Ammon's horn (tissue), 1 donor: ENCODE measurements around the gene GSG1L.

Source experiments
- DNase-seq: peaks from one replicate; pipeline ENCODE4 v3.0.0-alpha.2; 2016; ENCODE audit warnings: low spot score

The GSG1L gene

DNA sequence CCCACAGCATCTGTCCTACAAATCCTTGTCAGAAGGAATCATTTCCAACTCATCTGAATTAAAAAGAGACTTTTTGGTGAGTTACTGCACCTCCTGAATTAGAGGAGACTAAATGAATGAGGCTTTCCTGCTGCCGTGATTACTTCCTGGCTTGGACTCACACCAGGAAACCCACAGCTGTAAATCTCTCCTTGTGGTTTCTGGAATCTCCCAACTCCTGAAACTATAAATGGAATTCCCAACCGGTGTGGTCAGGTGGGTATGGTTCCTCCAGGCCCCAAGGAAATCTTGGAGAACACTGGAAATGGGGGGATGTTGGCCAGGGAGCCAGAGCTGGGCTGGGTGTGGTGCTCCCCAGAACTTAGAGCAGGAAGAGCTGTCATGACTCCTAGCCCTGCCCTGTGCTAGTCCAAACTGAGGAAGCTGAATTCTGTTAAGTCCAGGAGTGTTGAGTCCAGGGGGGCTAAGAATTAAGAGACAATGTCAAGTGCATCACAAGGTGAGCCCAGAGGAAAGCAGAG, 216.4 kb downstream of the GSG1L start:
- DNase-seq: no peak

DNA sequence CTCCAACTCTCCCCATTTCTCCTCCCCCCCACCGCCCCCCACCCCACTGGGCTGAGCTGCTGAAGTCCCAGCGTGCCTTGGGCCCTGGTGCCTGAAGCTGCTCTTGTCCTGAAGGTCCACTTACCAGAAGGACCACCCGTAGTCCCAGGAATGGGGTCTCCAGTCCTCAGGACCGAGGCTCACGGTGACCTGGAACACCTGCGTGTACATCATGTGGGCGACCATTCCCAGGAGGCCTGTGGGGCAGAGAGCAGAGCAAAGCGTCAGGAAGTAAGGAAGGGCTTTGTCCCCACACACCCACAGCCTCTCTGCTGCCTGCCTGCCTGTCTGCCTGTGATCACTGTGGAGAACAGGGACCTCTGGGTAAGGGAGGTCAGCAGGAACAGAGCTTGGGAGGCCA, 218.7 kb downstream of the GSG1L start:
- DNase-seq: no peak

DNA sequence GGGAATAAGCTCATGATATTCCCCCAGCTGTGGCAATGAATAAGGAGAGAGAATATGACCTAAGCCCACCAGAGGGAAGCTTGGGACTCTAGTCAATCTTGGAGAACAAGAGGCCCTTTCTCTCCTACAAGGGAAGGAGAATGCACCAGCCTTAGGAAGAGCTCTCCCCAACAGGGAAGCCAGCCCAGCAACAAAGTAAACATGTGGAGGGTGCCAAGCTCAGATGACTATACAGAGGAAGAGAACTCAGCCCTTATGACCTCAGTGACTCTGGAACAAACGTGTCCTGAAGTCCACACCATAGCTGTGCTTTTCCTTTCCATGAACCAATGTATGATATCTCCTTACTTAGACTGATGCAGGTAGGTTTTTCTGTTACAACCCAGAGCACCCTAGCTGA, 219.7 kb downstream of the GSG1L start:
- no peak for DNase-seq

DNA sequence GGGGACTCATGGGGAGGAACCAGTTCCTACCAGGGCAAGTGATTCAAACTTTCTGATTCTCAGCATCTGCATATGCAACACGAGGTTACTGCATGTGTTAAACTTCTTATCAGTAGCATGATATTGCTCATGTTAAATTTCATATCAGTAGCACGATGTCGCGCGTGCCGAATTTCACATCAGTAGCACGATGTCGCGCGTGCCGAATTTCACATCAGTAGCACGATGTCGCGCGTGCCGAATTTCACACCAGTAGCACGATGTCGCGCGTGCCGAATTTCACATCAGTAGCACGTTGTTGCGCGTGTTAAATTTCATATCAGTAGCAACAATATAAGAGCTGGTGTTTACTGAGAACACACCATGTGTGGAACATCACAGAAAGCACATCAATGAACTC, 221.6 kb downstream of the GSG1L start:
- no peak for DNase-seq

DNA sequence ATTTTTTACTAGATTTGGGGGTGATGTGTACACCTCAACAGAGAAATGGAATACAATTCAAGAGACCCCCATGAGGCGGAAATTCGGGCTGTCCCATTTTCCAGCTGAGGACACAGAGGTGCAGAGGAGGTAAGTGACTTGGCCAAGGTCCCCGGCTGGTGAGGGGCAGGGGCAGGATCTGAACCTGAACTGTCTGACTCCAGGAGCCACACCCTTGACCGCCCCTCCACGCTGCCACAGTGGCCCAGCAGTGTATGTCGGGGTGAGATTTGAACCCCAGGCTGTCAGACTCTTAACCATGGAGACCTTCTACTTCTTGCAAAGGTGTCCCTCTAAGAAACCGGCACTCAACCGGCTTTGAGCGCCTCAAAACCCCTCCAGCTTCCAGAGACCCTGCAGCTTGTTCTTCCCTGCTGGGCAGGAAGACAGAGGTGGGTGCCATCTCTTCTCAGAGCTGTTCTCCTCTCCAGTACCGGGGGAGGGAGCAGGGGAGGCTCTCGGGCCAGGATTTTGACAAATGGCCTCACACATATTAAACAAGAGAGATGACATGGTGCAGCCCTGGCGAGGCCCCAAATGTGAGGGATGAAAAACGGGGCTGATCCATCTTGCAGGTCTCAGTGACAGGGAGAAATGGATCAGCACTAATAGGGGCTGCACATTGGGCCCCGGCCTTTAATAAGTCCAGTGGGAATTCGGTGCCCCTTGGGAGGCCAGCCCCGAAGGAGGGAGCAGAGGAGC, 222.3 kb downstream of the GSG1L start:
- DNase-seq: no peak

DNA sequence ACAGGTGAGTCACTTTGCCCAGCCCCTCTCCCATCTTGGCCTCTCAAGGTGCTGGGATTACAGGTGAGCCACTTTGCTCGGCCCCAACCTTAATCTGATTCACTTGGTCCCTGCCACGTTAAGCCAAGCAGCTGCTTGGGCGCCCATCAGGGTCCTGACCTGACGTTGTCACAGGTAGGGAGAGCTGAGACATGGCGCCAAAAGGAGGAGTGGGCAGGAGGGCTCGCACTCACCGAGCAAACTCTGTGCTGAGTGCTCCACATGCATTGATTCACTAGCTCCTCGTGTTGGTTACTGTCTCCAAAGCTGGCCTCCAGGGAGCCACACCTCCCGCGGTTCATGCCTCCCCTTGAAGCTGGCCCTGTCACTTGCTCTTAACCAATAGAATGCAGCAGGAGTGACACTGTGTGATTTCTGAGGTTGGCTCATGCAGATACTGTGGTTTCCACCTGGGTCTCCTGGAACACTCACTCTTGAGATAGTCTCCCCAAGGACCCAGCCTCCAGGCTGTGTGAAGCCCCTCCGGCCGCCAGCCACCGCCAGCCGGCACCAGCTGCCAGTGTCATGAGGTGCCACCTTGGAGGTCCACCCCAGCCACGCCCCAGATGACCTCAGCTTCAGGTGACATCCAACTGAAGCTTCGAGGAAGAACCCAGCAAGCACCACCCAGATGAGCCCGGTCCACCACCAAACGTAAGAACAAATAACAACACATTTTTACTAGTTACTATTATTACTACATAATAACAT, 223.0 kb downstream of the GSG1L start:
- DNase-seq: no peak

DNA sequence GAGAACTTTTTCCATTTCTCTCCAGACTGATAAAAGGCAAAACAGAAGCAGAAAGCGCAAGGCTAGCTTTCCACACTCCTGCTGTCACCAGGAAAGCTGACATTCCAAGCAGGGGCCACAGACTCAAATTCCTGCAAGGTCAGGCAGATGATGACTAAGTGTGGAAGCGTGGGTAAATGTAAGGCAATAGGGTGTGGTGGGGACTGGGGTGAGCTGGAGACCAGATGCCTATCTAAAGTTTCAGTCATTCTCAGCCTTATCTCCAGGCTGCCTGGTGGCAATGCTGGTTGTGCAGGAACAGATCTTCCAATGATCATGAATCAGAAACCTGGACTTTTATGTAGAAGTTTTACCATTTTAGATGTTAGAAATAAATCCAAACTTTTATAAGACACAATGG, 224.1 kb downstream of the GSG1L start:
- DNase-seq: no peak

DNA sequence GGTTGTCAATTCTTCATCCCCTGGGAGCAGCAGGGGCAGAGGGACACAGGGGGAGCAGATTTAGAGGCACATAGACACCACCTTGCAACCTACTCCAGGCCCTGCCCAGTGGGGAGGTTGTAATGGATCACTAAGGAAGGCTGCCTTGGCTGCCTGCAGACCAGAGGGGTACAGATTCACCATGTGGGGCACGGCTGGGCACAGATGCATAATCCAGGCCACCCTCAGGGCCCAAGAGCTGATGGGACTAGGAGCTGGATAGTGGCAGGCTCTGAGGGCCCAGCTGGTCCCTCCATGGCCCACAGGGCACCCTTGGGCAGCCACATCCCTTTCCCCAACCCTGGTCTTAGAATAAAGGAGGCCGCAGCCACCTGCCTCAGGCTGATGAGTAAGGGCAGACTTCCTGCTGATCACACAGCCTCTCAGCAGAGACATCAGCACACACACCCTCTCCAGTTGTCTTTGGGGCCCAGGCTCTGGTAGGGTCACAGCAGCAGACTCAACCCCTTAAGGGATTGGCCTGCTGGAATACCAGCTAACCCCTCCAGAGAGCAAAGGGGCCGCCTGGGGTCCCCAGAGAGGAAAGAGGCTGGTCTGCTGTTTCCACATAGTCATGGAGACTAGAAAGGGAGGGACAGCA, 224.9 kb downstream of the GSG1L start:
- no peak for DNase-seq

DNA sequence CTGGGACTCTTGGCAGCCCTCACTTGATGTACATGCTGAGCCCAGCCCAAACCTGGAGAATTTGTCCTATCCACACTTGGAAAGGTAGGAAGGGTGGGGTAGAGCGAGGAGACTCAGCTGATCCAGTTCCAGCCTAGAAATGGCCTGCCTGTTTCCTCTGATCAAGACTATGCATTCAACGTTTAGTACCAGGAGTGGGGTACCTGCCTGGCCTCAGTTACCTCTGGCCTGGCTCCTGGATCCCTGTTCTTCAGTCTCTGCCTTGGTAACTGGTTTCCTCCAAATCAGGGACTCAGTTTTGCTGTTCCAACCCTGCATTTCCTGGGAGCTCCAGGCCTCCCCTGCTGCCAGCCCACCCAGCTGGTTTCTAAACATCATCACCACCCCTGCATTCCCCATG, 233.5 kb downstream of the GSG1L start:
- no peak for DNase-seq

DNA sequence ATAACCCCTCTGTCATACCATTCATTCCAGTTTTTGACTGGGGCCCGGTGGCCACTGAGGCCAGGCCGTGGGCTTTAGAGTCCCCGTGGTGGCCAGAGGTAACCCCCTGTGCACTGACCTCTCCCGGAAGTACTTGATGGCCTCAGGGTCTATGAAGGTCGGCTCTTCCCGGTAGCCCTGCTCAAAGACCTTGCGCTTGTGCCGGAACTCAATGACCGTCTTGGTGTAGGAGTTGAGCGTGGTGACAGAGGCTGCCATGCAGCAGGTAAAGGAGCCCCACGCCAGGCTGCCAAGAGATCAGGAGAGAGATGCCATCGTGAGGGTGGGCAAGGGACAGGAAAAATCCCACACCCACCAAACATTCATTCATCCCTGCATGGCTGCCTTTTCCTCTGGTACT, 234.8 kb downstream of the GSG1L start:
- no peak for DNase-seq

DNA sequence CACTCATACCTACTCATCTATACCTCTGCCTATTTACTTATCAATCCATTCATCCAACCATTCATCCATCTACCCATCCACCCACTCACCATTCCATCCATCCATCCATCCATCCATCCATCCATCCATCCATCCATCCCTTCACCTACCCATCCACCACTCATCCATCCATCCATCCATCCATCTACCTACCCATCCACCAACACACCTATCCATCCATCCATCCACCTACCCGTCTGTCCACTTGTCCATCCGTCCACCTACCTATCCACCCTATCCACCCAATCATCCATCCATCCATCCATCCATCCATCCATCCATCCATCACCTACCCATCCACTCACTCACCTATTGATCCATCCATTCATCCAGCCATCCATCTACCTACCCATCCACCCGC, 235.7 kb downstream of the GSG1L start:
- no peak for DNase-seq

DNA sequence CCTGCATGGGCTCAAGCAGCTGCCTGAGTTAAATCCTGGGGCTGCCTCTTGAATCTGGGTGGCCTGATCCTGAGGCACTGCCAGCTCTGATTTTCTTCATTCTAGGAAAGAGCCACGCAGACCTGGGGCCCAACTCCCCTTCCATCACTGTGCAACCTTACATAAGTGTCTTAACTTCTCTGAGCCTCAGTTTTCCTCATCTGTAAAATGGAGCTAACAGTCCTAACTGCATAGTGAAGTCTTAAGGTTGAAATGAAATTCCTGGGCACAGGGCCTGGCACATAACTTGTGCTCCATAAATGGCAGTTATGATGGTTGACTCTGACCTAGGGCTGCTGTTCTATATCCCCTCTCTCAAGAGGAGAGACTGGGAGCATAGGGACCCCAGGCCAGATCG, 236.6 kb downstream of the GSG1L start:
- no peak for DNase-seq

DNA sequence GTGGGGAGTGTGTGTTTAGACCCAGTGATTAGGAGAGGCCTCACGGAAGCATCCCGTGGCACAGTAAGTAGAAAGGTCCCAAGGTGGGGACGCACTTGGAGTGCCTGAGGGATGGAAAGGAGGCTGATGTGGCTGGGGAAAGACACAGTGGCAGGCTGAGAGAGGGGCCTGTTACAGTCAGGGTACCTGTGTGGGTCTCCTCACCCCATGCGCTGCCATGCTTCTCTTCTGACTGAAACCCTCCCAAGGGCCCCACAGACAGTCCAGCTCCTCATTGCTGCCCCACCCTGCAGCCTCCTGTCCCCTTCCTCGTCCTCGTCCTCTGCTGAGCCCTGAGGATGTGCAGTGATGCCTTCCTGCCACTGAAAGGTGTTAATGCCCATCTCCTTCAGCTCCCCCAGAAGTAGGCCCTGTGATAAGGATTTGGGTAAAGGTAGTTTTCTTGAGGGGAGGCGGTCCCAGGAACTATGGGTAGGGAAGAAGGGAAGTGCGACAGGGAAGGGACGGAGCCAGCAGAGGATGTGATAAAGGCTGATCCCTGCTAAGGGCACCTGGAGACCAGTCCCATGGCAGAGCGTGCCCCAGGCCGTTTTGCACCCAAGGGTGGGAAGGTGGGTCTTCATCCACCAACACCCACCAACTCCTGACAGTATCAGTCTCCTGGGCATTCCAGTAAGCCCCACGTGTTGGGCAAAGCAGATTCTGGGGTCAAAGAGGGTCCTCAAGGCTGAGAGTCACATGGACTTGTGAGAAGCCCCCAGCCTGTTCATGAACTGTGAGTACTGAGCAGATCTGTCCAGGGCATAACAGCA, 237.2 kb downstream of the GSG1L start:
- no peak for DNase-seq

DNA sequence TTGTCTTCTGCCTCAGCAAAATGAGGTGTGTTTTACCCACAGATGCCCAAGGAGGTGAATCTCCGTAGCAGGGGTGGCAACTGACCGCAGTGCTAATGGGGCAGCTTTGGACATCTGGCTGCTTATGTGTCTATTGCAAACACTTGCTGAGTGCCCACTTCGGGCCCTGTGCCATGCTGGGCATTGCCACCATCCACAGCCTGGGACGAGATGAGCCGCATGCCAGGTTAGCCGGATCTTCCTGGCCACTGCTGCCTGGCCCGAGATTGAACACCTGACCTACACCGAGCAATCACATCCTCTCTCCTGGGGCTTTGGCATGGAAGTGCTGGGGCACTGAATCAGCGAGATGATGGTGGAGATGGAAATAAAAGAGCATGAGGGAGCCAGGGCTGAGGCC, 238.7 kb downstream of the GSG1L start:
- DNase-seq: no peak

DNA sequence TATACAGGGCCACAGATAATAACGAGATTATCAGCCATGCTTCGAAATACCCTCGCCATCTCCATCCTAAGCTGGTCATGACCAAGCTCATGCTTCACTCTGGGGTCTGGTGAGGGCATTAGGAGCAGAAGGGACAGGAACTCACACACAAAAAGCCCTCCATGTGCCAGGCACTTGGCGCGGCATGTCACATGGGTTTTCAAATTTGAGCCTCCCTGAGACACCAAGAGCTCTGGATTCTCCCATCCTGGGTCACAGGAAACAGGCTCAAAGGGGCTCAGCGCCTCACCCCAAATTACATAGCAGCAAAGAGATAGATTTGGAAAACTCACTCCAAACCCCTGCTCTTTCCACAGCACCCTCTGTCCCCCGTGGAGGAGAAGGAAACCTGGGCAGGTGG, 239.5 kb downstream of the GSG1L start:
- no peak for DNase-seq

DNA sequence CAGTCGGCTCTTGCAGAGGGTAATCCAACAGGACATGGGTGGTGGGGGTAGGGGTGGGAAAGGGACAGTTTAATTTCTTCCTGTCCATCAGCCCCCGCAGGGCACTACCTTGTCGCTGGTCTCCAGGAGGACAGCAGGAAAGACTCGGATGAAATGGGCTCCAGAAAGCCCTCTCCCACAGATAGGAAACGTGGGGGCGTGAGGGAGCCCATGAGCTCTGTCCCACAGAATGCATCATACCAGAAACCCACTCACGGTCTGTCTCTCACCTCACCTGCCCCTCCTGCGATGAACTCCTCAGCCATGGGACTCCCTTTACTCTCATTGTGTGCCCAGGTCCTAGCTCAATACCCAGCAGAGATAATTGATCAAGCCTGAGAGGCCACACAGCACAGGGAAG, 240.1 kb downstream of the GSG1L start:
- no peak for DNase-seq

DNA sequence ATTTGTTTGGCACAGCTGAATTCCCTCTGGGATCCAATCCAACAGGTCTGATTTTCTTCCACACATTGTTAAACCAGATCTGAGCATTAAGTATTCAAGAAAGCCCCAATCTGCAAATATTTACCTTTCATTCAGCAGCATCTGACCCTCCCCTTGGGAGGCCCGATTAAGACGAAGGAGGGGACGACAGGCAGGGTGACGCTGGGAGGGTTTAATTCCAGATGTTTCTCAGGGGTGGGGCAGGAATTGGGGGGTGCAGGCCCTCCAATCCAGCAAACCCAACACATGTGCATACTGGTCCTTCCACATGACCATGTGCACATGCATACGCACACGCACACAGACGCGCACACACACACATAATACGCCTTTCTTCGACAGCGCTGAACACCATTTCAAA, 240.5 kb downstream of the GSG1L start:
- no peak for DNase-seq

DNA sequence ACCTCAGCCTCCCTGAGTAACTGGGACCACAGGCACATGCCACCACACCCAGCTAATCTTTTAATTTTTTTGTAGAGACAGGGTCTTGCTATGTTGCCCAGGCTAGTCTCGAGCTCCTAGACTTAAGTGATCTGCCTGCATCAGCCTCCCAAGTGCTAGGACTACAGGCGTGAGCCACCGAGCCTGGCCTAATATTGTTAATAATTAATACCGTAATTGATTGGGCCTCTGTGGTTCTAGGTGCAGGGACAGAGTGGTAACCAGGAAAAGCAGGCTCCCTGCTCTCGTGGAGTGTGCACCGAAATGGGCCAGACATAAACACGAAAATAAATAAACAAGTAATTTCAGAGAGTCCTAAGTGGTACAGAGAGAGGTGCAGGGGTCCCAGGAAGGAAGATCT, 241.0 kb downstream of the GSG1L start:
- DNase-seq: no peak

DNA sequence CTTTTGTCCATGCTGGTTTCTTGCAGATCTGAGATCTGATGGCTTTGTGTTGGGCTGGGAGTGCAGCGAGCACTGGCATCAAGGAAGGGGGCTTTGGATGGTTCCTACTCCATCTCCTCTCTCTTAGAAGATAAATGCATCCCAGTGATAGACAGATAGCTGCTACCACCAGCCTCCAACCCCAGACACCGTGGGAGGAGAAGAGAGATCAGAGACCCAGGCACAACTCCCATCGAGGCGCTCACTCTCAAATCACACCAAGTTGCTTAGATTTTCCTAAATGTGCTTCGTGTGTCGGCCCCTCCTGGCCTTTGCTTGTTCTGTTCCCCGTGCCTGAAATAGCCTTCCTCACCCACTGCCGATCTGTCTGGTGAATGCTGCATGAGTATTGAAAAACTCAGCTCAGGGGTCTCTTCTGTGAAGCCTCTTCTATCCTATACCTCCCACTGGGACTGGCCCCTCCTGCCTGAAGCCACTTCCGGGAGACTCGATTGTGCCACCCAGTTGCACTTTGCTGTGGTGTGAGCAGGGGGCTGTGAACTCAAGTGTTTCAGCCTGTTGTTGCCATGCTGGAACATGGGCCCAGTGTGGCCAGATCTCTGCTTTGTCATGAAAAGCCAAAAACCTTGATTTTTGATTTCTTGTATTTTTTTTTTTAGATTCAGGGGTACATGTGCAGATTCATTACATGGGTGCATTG, 242.7 kb downstream of the GSG1L start:
- no peak for DNase-seq

DNA sequence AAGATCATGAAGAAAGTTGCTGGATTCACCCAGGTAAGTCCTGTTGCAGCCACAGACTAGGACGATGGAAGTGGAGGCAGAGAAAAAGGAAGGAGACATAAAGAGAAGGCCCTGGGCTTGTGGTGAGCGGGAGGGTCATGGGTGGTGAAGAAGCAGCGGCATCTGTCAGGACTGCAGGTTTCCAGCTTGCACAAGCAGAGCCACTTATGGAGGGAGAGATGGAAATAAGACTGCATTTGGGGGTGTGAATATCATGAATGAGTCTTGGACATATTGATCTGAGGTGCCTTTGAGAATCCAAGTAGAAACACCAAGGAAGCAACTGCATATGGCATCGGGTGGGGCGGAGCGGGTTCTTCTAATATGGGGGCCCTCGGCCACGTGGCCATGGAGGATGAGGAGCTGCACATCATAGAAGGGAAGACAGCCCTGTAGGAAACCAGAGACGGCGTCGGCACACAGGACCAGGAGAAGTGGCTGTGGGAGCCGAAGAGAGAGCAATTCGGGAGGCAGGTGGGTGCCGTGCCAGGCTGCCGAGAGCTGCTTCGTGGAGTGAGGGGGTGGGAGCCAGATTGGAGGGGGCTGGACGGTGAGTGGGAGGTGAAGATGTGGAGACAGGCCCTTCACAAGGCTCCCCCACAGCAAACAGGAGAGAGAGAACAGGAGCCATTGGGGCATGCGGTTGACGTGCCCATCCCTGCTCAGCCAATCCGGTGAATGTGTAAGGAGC, 243.5 kb downstream of the GSG1L start:
- peak; percentile 25 for DNase-seq

DNA sequence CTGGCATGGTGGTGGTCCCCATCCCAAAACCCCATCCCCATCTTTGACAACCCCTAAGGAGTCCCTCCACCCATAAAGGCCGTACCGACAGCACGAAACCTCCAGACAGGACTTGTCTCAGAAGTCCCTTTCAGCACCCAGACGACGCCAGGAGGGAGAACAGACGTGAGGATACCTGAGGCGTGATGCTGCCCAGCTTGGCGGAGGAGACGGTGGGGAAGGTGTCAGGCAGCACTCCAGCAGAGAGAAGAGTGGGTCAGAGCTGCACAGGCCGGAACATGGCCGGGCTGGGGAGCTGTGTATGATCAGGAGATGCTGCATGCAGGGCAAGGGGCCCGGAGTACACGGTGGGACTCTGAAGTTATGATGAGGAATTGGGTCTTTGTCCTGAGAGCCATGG, 244.2 kb downstream of the GSG1L start:
- DNase-seq: no peak
